COLO668 (cell line): Measurements from ENCODE around the gene C2orf76.
A peak's percentile ranks its signal among the peaks of the same experiment; 100 is the strongest.
"Not testable (repeated sequence)": the region's sequence is repeated elsewhere in the genome, so short reads cannot be mapped to it uniquely, and the experiment has no call there.

Experiments
- DNase-seq: peaks from one replicate; lab custom pipeline; 2025; ENCODE audit not compliant: unreplicated experiment; lab: John Stamatoyannopoulos, UW

C2orf76 gene

DNA sequence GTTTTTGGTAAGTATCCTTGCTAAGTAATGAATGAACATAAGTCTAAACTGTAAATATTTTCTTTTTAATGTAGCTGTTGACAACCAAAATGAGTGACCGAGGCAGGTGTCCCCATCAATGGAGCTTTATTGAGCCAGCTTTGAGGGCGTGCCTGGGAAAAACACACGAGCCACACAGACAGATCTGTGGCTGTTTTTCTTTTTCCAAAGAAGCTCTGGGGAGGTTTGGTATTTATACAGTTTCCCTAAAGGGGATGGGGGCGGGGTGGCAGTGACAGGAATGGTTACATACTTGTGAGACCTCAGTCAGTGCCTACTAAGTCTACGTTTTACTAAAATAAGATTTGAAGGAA lies 11.3 kb upstream of the C2orf76 start:
- no peak for DNase-seq

DNA sequence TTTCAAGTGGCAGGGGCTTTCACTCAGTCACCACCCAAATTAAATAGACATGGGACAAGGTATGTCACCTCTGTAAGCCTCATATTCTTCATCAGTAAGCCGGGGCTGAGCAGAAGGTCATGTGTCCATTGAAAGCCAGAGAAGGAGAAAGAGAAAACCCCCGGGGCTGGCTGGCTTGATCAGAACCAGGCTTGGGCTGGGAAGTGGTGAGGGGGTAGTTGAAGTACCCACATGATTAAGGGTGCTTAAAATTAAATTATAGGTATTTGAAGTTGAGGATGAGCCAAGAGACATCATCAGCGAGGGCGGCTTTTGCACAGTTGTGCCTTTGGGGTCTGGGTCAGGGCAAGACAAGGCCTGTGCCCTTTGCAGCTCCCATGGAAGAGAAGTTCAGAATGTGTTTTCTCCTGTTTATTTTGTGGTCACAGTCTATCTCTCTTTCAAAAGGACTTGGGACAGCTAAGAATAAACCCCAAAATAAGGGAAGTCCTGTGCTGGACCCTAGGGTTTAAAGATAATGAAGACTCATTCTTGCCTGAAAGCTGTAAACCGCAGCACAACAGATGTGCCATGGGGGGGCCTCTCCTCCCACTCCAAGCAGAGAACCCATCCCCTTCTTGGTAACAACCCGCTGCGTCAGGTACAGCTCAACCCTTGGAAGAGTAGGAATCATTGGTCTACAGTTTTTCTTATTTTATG lies 10.8 kb upstream of the C2orf76 start:
- no peak for DNase-seq

DNA sequence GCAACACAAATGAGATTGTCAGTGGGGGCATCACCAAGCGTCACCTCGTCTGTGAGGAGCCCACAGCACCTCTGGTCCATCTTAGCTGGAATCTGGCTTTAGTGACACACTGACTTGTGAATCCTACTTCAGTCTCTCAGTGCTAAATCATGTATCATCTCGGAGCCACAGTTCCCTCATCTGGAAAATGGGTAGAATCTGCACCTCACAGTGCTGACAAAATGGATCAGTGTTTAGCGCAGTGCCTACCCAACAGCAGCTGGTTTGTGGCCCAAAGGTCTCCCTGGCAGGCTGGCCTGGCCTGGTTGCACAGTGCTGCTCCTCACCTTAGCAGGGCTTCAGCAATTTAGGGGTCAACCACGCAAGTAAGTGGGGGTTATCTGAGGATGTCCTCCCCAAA lies 10.2 kb upstream of the C2orf76 start:
- DNase-seq = no peak

DNA sequence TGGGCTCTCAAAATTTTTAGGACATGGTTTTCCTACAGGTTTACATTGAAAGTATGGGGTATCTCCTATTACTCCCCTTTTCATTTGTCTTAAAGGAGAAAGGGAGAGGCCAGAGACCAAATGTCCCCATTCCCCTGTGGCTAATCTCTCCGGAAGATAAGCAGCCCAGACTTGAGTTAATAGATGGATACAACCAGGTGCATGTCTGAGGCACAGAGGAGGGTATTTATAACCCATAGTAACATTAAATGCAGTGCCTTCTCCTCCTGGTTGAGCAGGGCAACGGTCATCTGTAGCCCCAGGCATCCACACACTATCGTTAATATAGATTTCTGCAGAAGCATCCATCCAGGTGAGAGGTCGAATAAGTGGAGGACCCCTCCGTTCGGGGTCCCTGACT lies 9.8 kb upstream of the C2orf76 start:
- not testable (repeated sequence) for DNase-seq

DNA sequence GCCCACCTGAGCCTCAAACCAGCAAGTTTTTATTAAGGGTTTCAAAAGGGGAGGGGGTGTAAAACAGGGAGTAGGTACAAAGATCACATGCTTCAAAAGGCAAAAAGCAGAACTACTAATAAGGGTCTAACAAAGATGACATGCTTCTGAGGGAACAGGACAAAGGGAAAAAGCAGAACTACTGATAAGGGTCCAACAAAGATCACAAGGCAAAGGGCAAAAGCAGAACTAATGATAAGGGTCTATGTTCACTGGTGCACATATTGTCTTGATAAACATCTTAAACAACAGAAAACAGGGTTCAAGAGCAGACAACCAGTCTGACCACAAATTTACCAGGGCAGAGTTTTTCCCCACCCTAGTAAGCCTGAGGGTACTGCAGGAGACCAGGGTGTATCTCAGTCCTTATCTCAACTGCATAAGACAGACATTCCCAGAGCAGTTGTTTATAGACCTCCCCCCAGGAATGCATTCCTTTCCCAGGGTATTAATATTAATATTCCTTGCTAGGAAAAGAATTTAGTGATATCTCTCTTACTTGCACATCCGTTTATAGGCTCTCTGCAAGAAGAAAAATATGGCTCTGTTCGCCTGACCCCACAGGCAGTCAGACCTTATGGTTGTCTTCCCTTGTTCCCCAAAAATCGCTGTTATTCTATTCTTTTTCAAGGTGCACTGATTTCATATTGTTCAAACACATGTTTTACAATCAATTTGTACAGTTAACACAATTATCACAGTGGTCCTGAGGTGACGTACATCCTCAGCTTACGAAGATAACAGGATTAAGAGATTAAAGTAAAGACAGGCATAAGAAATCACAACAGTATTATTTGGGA lies 7.5 kb upstream of the C2orf76 start:
- DNase-seq = not testable (repeated sequence)

DNA sequence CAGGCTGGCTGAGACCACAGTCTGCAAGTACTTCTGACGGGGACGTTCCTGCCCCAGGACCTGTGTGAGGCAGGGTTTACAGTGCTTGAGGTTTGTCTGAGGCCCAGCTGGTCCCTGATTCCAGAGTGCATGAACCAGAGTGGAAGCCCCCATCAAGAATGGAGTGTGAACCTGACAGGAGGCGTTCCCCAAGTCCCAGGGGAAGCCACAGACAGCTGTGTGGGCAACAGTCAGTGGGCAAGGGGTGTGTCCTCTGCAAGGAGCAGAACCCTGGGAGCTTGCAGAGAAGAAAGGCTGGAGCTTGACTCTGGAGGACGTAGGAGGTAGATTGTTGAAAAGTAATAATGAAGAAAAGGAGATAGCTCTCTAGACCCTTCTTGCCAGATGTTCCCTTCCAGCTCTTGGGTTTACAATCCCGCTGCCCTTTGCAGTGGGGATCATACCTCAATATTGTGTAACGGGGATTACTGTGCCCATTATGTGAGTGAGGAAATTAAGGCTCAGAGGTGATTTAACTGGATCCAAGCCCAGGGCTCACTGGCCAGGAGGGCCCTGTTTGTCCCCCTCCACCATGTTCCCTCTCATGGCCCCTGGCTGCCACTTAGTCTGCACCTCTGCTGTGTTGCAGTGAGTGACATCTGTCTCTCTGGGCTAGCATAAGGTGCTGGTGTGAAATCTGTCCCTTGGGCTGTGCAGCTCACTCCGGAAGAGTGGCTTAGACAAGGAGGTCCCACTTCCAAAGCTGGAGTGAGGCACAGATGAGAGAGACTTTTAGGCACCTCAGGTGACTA lies 6.3 kb upstream of the C2orf76 start:
- DNase-seq = no peak

DNA sequence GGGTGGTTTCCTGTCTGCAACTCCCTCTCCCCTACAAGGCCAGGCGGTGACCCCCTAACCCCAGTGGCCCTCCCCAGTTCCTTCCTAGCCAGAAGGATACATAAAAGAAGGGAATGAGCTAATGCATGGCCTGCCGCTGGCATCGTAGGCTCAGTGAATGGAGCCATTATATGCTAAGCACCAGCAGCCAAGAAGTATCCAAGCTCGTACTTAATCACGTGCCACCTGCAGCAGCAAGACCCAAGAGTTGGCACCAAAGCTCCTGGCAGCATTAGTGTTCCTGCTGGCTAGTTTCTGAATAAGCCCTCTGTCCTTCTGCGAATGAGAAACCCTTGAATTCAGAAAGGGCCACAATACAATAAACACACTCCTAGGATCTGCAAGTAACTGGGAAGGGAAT lies 4.5 kb upstream of the C2orf76 start:
- no peak for DNase-seq

DNA sequence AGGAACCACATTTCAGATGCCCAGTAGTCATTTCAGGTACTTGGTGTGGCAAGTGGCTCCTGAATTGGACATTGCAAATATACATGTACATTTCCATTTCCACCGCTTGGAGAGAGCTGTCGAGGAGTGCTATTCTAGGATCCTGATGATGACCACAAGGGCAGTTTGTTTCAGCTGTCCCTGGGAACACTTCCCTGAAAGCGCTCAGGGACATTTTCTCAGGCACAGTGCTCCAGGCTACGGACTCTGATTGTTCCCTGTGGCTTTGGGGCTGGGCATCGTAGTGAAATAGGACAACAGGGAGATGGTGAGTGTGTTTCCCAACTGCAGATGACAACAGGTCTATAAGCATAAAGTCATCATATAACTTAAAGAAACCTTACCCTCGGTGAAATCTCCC lies 3.2 kb upstream of the C2orf76 start:
- DNase-seq = no peak

DNA sequence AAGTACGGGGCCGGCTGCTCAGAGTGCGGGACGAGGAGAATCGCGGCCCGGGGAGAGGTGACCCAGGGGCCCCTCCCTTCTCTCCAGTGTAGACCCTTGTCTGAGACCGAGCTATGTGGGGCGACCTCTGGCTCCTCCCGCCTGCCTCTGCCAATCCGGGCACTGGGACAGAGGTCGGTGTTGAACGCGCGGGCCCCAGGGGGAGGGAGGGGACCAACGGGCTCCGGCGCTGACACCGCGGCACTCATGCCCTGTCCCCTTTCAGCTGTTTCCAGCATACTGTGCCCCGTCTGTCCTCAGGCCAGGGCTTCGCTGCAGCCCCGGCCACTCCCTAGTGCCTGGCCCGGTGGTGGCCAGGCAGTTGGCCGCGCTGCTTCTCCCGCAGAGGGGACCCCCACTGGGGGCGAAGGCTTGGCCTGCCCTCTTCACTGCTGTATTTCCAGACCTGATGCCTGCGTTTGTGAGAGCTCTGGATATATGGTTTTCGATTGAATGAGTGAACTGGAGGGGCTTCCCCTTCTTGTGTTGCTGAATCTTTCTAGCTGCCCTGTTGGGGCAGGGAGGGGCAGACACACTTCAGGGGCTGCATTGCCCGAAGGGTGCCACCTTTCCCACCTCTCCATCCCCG lies 952 bp upstream of the C2orf76 start:
- DNase-seq = peak; percentile 57

DNA sequence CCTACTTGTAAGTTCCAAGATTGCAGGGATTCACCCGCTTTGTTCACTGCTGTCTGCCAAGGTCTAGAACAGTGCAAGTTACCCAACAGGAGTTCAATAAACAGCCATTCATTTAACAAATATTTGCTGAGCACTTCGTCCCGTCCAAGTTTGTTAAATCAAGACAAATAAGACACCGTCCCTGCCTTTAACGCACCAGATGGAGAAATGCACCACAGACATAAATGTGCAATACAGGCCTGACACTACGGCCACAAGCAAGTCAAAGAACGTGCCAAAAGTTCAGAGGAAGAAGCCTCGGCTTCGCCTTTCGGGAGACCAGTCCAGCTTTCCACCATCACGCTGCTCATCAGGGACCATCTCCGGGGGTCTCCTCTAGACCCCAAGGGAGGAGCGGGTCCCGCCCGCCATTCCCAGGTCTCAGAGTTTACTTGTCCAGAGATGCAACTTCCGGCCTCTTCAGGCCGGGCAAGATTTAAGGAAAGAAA lies 429 bp downstream of the C2orf76 start:
- no peak for DNase-seq

DNA sequence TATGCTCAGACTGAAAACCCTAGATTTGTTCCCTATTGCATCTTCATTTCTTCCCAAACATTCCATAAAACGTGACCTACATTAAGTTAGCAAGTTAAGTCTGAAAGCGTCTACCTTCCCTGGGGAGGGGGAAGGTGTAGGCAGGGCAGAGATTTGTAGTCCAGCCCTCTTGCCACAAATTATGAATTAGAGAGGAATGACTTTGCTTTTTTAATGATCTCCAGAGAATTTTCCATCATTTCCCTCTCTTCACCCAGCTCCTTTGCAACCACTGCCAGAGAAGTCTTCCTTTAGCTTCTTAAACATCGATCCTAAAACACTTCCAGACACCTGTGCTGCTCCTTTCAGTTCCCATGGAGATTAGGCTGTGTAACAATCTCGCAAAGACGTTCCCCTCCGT lies 1.2 kb downstream of the C2orf76 start:
- no peak for DNase-seq

DNA sequence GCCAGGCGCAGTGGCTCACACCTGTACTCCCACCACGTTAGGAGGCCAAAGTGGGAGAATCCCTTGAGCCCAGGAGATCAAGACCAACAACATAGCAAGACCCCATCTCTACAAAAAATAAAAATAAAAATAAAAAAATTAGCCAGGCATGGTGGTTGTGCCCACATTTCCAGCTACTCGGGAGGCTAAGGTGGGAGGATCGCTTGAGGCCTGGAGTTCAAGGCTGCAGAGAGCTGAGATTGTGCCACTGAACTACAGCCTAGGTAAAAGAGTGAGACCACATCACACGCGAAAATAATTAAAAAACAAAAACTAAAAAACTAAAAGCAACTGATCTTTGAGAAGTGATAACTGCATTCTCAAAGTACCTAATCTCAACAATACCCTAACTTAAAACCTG lies 1.8 kb downstream of the C2orf76 start:
- no peak for DNase-seq

DNA sequence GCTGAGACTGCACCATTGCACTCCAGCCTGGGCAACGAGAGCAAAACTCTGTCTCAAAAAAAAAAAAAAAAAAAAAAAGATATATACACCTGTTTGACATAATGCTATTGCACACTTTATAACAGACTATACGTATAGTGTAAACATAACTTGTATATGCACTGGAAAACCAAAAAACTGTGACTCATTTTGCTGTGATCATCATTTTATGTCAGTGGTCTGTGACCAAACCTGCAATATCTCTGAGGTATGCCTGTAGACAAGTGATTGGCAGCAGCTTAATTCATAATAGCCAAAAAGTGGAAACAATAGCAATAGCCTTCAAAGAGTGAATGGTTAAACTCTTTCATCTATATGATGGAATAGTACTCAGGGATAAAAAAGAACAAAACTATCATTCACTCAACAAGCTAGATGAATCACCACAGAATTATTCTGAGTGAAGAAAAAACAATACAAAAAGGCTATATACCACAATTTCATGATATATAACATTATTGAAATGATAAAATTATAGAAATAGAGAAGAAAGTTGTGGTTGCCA lies 6.1 kb downstream of the C2orf76 start:
- no peak for DNase-seq

DNA sequence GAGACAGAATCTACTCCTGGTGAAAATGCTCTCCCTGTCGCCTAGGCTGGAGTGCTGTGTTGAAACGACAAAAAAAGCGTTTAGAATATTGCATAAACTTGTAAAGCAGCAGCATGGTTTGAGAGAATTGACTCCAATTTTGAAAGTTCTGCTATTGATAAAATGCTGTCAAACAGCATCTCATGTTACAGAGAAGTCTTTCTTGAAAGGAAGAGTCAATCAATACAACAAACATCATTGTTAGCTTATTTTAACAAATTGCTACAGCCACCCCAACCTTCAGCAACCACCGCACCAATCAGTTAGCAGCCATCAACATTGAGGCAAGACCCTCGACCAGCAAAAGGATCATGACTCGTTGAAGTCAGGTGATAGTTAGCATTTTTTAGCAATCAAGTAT lies 6.9 kb downstream of the C2orf76 start:
- no peak for DNase-seq

DNA sequence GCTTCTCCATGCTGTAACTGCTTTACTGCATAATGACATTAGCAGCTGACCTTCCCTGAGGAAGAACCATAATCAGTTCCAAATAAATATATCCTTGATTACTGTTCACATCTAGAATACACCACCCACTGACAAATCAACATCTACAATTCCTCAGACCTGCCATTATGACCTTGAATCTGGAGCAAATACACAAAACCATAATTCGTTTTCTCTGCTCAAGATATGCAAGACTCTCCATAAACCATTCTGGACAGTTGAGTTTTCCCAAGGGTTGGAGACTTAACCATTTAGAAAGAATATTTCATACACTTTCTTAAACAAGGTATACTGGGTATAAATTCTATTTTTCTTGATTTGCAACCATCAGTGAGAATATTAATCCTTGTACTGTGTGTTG lies 11.8 kb downstream of the C2orf76 start:
- DNase-seq = no peak

DNA sequence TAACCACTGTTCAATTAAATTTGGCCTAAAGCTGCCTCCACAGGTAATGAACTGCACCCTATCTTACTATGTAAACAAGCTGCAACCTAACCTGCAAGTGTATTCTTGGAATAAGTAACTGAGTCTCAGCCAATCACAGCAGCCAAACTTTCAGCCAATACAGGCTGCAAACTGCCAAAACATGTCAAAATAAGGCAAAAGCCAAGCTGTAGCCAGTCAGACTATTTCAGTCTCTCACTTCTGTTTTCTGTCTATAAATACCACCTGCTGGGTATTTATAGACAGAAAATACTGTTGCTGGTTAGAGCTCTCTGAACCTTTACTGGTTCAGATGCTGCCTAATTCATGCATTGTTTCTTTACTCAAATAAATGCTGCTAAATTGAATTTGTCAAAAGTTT lies 14.3 kb downstream of the C2orf76 start:
- no peak for DNase-seq

DNA sequence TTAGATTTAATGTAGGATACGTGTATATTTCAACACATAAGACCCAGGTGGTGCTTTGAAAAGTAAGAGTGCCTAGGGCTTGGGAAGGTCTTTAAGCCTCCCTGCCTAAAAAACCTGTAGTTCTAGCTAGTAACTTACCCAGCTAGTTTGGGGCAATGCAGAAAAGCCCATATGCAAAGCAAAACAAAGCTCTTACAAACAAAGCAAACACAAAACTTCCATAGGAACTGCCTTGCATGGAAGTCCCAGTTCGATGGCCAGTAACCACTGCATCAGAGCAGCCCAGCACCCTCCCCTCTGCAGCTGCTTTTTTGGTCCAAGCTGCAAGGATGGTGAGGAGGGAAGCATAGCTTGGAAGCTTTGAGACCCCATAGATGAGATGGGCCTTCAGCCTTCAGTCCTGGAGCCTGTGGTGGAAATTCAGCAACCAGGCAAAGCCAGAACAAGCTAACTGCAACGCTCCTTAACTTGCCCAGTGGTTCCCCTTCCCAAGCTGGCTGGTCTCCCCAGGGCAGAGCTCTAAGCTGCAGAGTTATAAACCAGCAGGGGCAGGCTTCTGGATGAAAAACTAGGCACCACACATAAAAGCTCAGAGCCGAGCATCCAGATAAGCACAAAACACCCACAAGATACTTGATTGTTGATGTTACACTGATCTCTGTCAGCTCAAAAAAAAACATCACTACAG lies 16.2 kb downstream of the C2orf76 start:
- no peak for DNase-seq

DNA sequence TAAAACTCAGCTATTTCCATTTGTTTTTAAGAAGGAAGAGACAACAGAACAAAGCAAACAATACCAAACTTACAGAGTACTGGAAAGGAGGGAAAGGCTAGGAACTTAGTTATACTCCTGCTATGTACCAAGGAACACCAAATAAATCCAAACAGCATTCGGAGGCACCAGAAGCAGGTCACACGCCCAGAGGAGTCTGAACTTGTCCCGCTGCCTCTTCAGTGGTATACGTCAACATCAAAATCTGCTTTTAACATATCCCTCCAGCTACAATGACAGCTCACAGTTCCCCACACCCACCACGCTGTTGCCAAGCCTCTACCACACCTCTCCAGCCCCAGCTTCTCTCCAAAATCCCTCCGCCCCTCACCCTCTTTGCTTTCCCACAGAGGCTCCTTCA lies 17.3 kb downstream of the C2orf76 start:
- no peak for DNase-seq

DNA sequence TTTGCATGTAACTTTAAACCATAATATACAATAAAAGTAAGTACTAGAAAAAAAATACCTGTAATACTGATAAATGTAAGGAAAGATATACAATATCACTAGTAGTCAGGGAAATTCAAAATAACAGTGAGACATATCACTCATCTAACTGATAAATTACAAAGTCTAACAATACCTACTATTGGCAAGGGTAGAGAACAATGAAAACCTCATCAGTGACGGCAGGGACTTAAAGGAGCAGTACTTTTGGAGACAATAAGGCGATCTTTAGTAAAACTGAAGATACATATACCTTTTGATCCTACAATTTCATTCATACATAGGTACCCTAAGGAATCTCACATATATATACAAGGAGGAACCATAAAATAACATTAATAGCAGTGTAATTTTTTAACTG lies 24.9 kb downstream of the C2orf76 start:
- no peak for DNase-seq

DNA sequence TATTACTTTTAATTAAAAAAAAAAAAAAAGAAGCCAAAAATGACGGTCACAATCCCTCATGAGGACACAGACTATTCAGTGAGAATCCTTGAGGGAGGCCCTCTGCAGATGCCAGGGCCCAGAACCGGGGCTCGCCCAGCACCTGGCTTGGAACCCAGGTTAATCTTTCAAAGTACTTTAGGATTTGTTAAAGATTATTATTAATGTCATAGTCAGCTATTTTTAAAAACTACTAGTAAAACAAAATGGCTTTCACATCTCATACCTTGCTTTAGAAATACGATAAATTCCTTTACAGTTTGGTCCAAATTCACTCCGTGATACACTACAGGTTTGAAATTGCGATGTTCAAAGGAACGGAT lies 27.1 kb downstream of the C2orf76 start:
- DNase-seq = no peak
